ENCODE data around the gene DIP2C.
"Not testable (repeated sequence)": the region's sequence is repeated elsewhere in the genome, so short reads cannot be mapped to it uniquely, and the experiment has no call there.

Gene DIP2C, protein sequence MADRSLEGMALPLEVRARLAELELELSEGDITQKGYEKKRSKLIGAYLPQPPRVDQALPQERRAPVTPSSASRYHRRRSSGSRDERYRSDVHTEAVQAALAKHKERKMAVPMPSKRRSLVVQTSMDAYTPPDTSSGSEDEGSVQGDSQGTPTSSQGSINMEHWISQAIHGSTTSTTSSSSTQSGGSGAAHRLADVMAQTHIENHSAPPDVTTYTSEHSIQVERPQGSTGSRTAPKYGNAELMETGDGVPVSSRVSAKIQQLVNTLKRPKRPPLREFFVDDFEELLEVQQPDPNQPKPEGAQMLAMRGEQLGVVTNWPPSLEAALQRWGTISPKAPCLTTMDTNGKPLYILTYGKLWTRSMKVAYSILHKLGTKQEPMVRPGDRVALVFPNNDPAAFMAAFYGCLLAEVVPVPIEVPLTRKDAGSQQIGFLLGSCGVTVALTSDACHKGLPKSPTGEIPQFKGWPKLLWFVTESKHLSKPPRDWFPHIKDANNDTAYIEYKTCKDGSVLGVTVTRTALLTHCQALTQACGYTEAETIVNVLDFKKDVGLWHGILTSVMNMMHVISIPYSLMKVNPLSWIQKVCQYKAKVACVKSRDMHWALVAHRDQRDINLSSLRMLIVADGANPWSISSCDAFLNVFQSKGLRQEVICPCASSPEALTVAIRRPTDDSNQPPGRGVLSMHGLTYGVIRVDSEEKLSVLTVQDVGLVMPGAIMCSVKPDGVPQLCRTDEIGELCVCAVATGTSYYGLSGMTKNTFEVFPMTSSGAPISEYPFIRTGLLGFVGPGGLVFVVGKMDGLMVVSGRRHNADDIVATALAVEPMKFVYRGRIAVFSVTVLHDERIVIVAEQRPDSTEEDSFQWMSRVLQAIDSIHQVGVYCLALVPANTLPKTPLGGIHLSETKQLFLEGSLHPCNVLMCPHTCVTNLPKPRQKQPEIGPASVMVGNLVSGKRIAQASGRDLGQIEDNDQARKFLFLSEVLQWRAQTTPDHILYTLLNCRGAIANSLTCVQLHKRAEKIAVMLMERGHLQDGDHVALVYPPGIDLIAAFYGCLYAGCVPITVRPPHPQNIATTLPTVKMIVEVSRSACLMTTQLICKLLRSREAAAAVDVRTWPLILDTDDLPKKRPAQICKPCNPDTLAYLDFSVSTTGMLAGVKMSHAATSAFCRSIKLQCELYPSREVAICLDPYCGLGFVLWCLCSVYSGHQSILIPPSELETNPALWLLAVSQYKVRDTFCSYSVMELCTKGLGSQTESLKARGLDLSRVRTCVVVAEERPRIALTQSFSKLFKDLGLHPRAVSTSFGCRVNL (N-terminal part only)

GRCh38 chr10:689452-690371 is at the start of gene DIP2C:
Gene DIP2C (minus strand): TSS chr10:689668. CDS start chr10:689578, 90 bp downstream.
- DNase-seq (ENCODE audit: low read depth) = no peak

- DNase-seq (ENCODE audit: low read depth) = no peak
Observed at GRCh38 chr10:734481-734880, 45.0 kb upstream of the DIP2C start.

GRCh38 chr10:733086-733485 is 43.6 kb upstream of the DIP2C start:
- no peak for DNase-seq (ENCODE audit: low read depth)

DNA sequence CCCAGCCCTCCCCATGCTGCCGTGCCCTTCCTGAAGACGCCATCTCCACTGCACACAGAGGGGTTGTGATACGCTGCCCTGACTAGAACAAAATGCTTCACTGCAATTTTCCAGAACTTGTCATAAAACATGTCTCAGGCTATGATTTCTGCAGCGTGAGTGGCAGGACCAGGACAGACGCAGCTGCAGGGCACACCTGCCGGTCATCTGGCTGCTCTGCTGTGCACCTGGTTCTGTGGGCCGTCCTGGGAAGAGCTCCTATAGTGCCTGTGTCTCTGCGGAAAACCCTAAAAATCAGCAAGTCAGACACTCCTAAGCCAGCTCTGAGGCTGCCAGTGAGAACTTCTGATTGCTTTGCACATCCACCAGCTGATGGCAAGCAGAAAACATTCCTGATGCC is 39.7 kb upstream of the DIP2C start:
- DNase-seq (ENCODE audit: low read depth) = no peak

GRCh38 chr10:728603-729002 is 39.1 kb upstream of the DIP2C start:
- no peak for DNase-seq (ENCODE audit: low read depth)

GRCh38 chr10:727162-727790 is 37.8 kb upstream of the DIP2C start:
- no peak for DNase-seq (ENCODE audit: low read depth)

DNA sequence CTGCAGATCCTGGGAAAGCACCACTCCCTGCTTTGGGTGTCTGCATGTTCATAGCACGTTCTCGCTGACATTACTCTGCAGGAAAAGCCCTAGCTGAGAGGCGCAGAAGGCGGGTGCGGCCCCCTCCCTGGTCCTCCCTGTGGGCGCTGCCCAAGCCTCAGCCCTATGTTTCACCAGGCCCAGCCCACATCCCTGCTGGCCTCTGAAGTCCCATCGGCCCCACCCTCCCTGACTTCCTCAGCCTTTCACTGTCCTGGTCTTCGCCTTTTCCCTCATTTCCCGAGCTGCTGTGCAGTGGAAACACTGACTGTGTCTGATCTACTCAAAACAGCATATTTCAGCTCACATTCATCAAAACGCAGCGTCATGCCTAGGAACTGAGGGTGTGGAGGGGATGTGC is 36.3 kb upstream of the DIP2C start:
- DNase-seq (ENCODE audit: low read depth) = no peak

- no peak for DNase-seq (ENCODE audit: low read depth)
Observed at GRCh38 chr10:725302-725701, 35.8 kb upstream of the DIP2C start.

DNA sequence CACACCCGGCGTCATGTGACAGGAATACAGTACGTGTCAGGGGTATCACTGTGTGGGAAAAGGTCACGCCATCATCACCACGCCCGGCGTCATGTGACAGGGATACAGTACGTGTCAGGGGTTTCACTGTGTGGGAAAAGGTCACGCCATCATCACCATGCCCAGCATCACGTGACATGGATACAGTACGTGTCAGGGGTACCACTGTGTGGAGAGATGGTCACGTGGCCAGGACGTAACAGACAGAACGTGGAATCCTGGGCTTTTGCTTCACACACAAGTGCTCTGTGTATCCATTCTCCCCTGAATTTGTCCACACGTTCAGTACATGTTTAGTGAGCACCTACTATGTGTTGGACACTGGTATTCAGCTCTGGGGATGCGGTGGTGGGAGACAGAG is 34.5 kb upstream of the DIP2C start:
- no peak for DNase-seq (ENCODE audit: low read depth)

DNA sequence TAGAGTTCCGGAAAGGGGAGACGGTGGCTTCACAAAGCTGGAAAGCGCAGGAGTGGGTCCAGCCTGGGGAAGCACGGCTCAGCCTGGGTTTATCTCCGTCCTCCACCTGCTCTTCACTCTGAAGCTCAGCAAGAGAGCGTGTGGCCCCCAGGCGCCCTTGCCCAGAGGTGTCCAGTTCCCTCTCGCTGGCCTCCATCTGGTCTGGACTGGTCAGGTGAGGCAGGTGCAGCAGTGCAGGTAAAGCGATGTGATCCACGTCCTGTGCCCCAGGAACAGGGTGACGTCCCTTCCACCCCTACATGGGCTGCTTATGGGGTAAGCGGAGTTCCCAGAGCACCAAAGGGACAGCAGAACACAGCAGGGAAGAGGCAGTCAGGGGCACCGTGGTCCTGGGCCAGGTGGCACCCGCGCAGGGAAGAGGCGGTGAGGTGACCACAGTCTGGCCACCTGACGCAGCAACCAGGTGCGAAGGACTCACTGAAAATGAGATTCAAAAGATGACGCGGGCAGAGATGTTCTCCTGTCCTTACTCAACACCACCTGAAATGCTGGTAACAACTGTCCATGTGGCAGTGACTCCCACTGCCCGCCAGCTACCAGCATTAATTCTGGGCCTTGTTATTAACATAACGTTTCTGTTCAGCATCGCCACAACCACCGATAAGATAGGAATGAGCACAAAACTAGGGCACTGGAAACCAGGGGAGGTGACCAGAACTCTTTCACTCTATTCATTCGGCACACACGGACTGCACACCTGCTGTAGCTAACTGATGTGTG is 33.0 kb upstream of the DIP2C start:
- no peak for DNase-seq (ENCODE audit: low read depth)

DNA sequence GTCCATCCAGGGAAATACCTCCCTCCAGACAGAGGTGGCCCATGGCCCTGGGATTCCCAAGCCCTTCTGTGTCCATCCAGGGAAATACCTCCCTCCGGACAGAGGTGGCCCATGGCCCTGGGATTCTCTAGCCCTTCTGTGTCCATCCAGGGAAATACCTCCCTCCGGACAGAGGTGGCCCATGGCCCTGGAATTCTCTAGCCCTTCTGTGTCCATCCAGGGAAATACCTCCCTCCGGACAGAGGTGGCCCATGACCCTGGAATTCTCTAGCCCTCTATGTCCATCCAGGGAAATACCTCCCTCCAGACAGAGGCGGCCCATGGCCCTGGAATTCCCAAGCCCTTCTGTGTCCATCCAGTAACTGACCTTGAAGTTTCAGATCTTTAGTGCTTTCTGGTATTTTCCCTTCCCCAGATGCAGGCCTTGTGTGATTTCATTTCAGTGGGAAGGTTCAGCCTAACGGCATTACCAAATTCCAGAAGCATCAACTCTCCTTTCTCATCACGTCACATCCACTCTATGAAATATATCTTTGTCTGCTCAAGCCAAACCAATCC is 28.8 kb upstream of the DIP2C start:
- no peak for DNase-seq (ENCODE audit: low read depth)

DNA sequence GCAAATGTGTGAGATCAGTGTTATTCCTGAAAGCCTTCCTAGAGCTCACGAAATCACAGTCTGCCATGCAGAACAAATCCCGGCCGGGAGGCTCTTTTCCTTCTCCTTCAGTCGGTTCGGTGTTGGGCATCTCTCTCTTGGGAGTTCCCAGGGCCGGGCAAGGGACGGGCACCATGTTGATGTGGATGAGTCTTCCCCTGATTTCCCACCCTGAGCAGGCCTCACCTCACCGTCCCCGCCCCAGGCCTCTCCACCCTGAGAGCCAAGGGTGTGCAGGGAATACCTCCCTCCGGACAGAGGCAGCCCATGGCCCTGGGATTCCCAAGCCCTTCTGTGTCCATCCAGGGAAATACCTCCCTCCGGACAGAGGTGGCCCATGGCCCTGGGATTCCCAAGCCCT is 28.0 kb upstream of the DIP2C start:
- DNase-seq (ENCODE audit: low read depth) = no peak

- DNase-seq (ENCODE audit: low read depth) = no peak
Observed at GRCh38 chr10:716821-717220, 27.4 kb upstream of the DIP2C start.

DNA sequence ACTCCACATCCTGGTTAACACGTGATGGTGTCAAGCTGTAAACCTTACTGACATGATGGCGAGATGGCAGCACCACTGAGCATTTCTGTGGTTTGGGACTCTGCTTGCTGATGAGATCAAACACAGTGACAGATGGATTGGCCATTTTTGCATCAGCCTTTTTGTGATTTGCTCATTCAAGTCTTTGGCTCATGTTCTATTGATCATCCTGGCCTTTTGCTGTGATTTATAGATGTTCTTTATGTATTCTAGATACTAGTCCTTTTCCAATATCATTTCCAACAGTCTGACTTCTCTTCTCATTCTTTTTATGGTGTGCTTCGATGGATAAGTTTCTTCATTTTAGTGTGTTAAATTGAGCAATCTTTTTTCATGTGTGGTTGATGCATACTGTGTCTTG is 24.7 kb upstream of the DIP2C start:
- DNase-seq (ENCODE audit: low read depth) = no peak

DNA sequence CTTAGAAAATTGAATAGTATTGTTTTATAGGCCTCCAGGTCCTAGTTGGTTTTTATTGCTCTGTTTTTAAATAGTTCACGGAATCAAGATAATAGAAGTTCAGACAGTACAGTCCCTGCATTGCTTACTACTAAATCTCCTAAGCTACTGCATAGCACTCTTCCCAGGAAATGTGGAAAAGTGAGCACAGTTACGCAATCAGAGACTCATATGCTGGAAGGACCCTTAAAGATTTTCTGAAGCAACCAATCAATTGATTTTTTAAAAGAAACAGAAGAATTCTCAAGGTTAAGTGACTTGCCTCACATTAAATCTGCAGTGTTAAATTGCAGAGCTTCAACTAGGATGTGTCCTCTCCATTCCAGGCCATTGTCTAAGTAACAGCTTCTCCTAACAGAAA is 23.1 kb upstream of the DIP2C start:
- DNase-seq (ENCODE audit: low read depth) = no peak

DNA sequence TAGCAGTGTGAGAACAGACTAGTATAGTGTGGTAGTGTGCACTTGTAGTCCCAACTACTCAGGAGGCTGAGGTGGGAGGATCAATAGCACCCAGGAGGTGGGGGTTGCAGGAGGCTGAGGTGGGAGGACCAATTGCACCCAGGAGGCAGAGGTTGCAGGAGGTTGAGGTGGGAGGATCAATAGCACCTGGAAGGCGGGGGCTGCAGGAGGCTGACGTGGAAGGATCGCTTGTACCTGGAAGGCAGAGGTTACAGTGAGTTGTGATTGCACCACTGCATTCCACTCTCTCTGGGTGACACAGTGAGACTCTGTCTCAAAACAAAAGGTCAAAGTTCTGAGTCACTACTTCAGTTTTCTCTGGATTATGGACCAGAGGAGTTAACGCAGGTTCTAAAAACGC is 22.6 kb upstream of the DIP2C start:
- DNase-seq (ENCODE audit: low read depth) = no peak

- no peak for DNase-seq (ENCODE audit: low read depth)
Observed at GRCh38 chr10:707861-708260, 18.4 kb upstream of the DIP2C start.

DNA sequence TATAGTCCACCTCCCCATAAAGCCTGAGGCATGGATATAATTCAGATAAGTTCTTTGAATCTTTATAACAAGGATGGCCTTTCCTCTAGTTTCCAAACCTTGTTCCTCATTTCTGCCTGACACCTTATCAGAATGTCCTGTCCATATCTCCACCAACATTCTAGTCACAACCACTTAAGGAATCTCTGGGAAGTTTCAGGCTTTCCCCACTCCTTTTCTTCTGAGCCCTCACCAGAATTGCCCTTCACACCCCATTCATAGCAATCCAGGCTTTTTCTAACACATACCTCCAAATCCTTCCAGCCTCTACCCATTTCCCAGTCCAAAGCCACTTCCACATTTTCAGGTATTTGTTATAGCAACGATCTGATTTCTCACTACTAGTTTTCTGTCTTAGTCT is 18.0 kb upstream of the DIP2C start:
- DNase-seq (ENCODE audit: low read depth) = no peak

DNA sequence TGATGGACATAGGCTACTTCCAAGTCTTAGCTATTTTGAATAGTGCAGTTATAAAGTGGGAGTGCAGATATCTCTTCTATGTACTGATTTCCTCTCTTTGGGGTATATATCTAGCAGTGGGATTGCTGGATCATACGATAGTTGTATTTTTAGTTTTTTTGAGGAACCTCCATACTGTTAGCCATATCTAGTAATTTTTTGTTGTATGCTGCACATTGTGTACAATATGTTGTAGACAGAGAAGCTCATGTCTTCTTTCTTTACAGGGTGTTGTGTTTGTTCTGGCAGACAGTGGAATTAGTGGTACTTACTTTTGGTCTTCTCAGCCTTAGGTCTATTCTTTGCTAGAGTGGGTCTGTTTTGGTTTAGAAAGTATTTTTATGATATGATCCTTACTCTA is 13.7 kb upstream of the DIP2C start:
- DNase-seq (ENCODE audit: low read depth) = no peak

DNA sequence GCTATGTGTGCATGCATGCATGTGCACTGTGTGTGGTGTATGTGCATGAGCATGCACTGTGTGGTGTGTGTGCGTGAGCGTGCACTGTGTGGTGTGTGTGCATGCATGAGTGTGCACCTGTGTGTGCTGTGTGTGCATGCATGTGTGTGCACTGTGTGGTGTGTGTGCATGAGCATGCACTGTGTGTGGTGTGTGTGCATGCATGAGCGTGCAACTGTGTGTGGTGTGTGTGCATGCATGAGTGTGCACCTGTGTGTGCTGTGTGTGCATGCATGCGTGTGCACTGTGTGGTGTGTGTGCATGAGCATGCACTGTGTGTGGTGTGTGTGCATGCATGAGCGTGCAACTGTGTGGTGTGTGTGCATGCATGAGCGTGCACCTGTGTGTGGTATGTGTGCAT is 10.7 kb upstream of the DIP2C start:
- DNase-seq (ENCODE audit: low read depth) = not testable (repeated sequence)

Measured in HS-27A (cell line).